ENCODE data around the gene GIPC3.
"Not testable (repeated sequence)": the region's sequence is repeated elsewhere in the genome, so short reads cannot be mapped to it uniquely, and the experiment has no call there.

Gene GIPC3

GRCh38 chr19:3550947-3551791 lies 34.1 kb upstream of the GIPC3 start:
- no peak for DNase-seq

- DNase-seq = no peak
These were observed 33.5 kb upstream of the GIPC3 start for GRCh38 chr19:3551792-3552095.

- DNase-seq = peak; percentile 78
These were observed 30.8 kb upstream of the GIPC3 start for GRCh38 chr19:3554254-3555083.

- no peak for DNase-seq
These were observed 29.4 kb upstream of the GIPC3 start for GRCh38 chr19:3555653-3556422.

- no peak for DNase-seq
These were observed 28.8 kb upstream of the GIPC3 start for GRCh38 chr19:3556423-3556977.

GRCh38 chr19:3556978-3557460 lies 28.3 kb upstream of the GIPC3 start:
- peak; percentile 57 for DNase-seq

GRCh38 chr19:3557461-3558248 lies 27.6 kb upstream of the GIPC3 start, which contains the start of gene MFSD12:
MFSD12 (minus strand) TSS chr19:3557586; CDS start chr19:3557403, 183 bp downstream.
- DNase-seq = peak; percentile 91

- DNase-seq = no peak
These were observed 21.4 kb upstream of the GIPC3 start for GRCh38 chr19:3563709-3564524.

- DNase-seq = no peak
These were observed 20.1 kb upstream of the GIPC3 start for GRCh38 chr19:3565139-3565538.

GRCh38 chr19:3570042-3570441 lies 15.2 kb upstream of the GIPC3 start:
- not testable (repeated sequence) for DNase-seq

- DNase-seq = no peak
These were observed 14.7 kb upstream of the GIPC3 start for GRCh38 chr19:3570606-3571011.

- peak; percentile 98 for DNase-seq
These were observed 13.0 kb upstream of the GIPC3 start for GRCh38 chr19:3572132-3572854.

GRCh38 chr19:3572855-3573161 lies 12.5 kb upstream of the GIPC3 start, which contains the start of gene HMG20B:
HMG20B (plus strand) TSS chr19:3572944; CDS start chr19:3573310, 366 bp downstream.
- no peak for DNase-seq

GRCh38 chr19:3573162-3573857 lies 12.0 kb upstream of the GIPC3 start:
- DNase-seq = no peak

- DNase-seq = peak; percentile 72
These were observed 11.2 kb upstream of the GIPC3 start for GRCh38 chr19:3573858-3574637.

- DNase-seq = no peak
These were observed 10.0 kb upstream of the GIPC3 start for GRCh38 chr19:3575260-3575741.

GRCh38 chr19:3575949-3576673 lies 9.2 kb upstream of the GIPC3 start:
- no peak for DNase-seq
